ENCODE measurements around the gene TLE1.

TLE1 gene

GRCh38 chr9:81590688-81591087 lies 98.7 kb downstream of the TLE1 start:
- Histone ChIP-seq H3K27ac (ENCODE audit: poor library complexity, severe bottlenecking) (no peak overlapping the region), H3K4me1 (ENCODE audit: insufficient read depth, poor library complexity, severe bottlenecking) (peaks cover 28% of the 10 kb centered on the region), H3K36me3 (ENCODE audit: low read depth) (peaks cover 44% of the 10 kb centered on the region), H3K9me3 (ENCODE audit: severe bottlenecking) (no peaks in the 10 kb centered on the region), H3K27me3 (ENCODE audit: insufficient read depth, poor library complexity, severe bottlenecking) (no peaks in the 10 kb centered on the region), H3K4me3 (ENCODE audit: severe bottlenecking) (no peak overlapping the region)
- ATAC-seq (ENCODE audit: low read depth) (no peak), DNase-seq (ENCODE audit: low spot score) (no peak)
- TF ChIP-seq CTCF (IDR thresholded peaks at IDR 0.05; ENCODE audit: poor library complexity, severe bottlenecking): no peak

GRCh38 chr9:81589819-81590218 lies 99.5 kb downstream of the TLE1 start:
- no peak overlapping the region for H3K27ac ChIP-seq (ENCODE audit: poor library complexity, severe bottlenecking)
- H3K27me3 ChIP-seq (ENCODE audit: insufficient read depth, poor library complexity, severe bottlenecking): no peaks in the 10 kb centered on the region
- H3K36me3 ChIP-seq (ENCODE audit: low read depth): peaks cover 48% of the 10 kb centered on the region
- TF ChIP-seq CTCF (IDR thresholded peaks at IDR 0.05; ENCODE audit: poor library complexity, severe bottlenecking): no peak
- DNase-seq (ENCODE audit: low spot score) (no peak), ATAC-seq (ENCODE audit: low read depth) (no peak)
- peaks cover 28% of the 10 kb centered on the region for H3K4me1 ChIP-seq (ENCODE audit: insufficient read depth, poor library complexity, severe bottlenecking)
- no peak overlapping the region for H3K4me3 ChIP-seq (ENCODE audit: severe bottlenecking)
- no peaks in the 10 kb centered on the region for H3K9me3 ChIP-seq (ENCODE audit: severe bottlenecking)

DNA sequence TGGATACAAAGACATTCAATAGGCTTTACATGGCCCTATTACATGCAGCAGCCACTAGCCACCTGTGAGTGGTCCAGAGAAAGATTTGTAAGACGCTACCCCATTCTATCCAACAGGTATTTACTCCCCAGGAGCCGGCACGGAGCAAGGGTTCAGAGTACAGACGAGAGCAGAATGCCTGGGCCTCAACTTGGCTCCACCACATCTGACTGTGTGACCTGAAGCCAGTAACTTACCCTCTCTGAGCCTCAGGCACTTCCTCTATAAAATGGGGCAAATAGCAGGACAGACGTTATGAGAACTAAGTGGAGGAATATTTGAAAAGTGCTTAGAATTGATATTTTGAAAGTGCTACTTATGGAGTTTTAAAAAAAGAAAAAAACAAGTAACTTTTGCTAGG lies 100.0 kb downstream of the TLE1 start:
- no peaks in the 10 kb centered on the region for H3K27me3 ChIP-seq (ENCODE audit: insufficient read depth, poor library complexity, severe bottlenecking)
- H3K27ac ChIP-seq (ENCODE audit: poor library complexity, severe bottlenecking): no peak overlapping the region
- ATAC-seq (ENCODE audit: low read depth) (no peak), DNase-seq (ENCODE audit: low spot score) (no peak)
- peaks cover 52% of the 10 kb centered on the region for H3K36me3 ChIP-seq (ENCODE audit: low read depth)
- no peak for TF ChIP-seq CTCF (IDR thresholded peaks at IDR 0.05; ENCODE audit: poor library complexity, severe bottlenecking)
- peaks cover 28% of the 10 kb centered on the region for H3K4me1 ChIP-seq (ENCODE audit: insufficient read depth, poor library complexity, severe bottlenecking)
- no peaks in the 10 kb centered on the region for H3K9me3 ChIP-seq (ENCODE audit: severe bottlenecking)
- H3K4me3 ChIP-seq (ENCODE audit: severe bottlenecking): no peak overlapping the region

GRCh38 chr9:81588148-81588871 lies 101.0 kb downstream of the TLE1 start:
- no peak overlapping the region for H3K4me3 ChIP-seq (ENCODE audit: severe bottlenecking)
- H3K27me3 ChIP-seq (ENCODE audit: insufficient read depth, poor library complexity, severe bottlenecking): no peaks in the 10 kb centered on the region
- H3K9me3 ChIP-seq (ENCODE audit: severe bottlenecking): no peaks in the 10 kb centered on the region
- peak overlapping the region; percentile 89 for H3K27ac ChIP-seq (ENCODE audit: poor library complexity, severe bottlenecking)
- TF ChIP-seq CTCF (IDR thresholded peaks at IDR 0.05; ENCODE audit: poor library complexity, severe bottlenecking): peak; percentile 23
- peak; percentile 77 for DNase-seq (ENCODE audit: low spot score)
- peak; percentile 98 for ATAC-seq (ENCODE audit: low read depth)
- peaks cover 52% of the 10 kb centered on the region for H3K36me3 ChIP-seq (ENCODE audit: low read depth)
- peaks cover 29% of the 10 kb centered on the region for H3K4me1 ChIP-seq (ENCODE audit: insufficient read depth, poor library complexity, severe bottlenecking)

DNA sequence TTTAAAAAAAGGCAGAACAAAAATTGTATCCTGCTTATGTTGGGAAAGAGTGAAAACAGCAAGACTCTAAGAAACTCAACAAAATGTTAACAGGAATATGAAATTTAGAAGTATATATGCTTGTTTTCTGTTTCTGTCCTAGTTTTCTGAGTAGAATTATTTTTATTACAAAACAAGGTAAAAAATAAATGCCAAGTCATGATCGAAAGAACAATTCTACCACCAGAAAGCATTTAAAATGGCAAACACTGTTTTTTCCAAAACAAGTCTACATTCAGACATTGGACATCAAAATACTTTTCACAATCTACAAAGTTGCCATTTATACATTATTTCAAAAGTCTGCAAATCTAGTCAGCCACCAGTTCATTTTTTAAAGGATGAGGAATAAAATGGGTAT lies 102.6 kb downstream of the TLE1 start:
- peaks cover 48% of the 10 kb centered on the region for H3K36me3 ChIP-seq (ENCODE audit: low read depth)
- DNase-seq (ENCODE audit: low spot score) (no peak), ATAC-seq (ENCODE audit: low read depth) (no peak)
- no peak for TF ChIP-seq CTCF (IDR thresholded peaks at IDR 0.05; ENCODE audit: poor library complexity, severe bottlenecking)
- H3K27ac ChIP-seq (ENCODE audit: poor library complexity, severe bottlenecking): peak overlapping the region; percentile 89
- peaks cover 23% of the 10 kb centered on the region for H3K4me1 ChIP-seq (ENCODE audit: insufficient read depth, poor library complexity, severe bottlenecking)
- no peaks in the 10 kb centered on the region for H3K9me3 ChIP-seq (ENCODE audit: severe bottlenecking)
- no peaks in the 10 kb centered on the region for H3K27me3 ChIP-seq (ENCODE audit: insufficient read depth, poor library complexity, severe bottlenecking)
- no peak overlapping the region for H3K4me3 ChIP-seq (ENCODE audit: severe bottlenecking)
